ENCODE measurements around the gene CERT1.

CERT1 gene

GRCh38 chr5:75342836-75343235 lies 168.6 kb downstream of the CERT1 start:
- no peak for TF ChIP-seq POLR2AphosphoS5 (IDR thresholded peaks at IDR 0.05; ENCODE audit: low read depth, low read length)

- TF ChIP-seq TAF1 (IDR thresholded peaks at IDR 0.05; ENCODE audit: borderline replicate concordance, insufficient read depth, low read length) (no peak), POLR2AphosphoS5 (IDR thresholded peaks at IDR 0.05; ENCODE audit: low read depth, low read length) (no peak), REST (IDR thresholded peaks at IDR 0.05; ENCODE audit: insufficient read depth in 1 of 2, low read depth in 2 of 2, low read length in 2 of 2) (no peak), SIN3A (IDR thresholded peaks at IDR 0.05; ENCODE audit: borderline replicate concordance, insufficient read depth, low read length) (no peak), FOXP2 (optimal IDR thresholded peaks at IDR 0.05; ENCODE audit: borderline replicate concordance, extremely low read depth, extremely low read length, insufficient read depth) (no peak)
Measured at GRCh38 chr5:75341934-75342333, 169.5 kb downstream of the CERT1 start.

GRCh38 chr5:75340714-75341478 lies 170.5 kb downstream of the CERT1 start:
- TF ChIP-seq POLR2AphosphoS5 (IDR thresholded peaks at IDR 0.05; ENCODE audit: low read depth, low read length): no peak
- no peak for TF ChIP-seq TAF1 (IDR thresholded peaks at IDR 0.05; ENCODE audit: borderline replicate concordance, insufficient read depth, low read length)
- TF ChIP-seq REST (IDR thresholded peaks at IDR 0.05; ENCODE audit: insufficient read depth in 1 of 2, low read depth in 2 of 2, low read length in 2 of 2): no peak
- TF ChIP-seq SIN3A (IDR thresholded peaks at IDR 0.05; ENCODE audit: borderline replicate concordance, insufficient read depth, low read length): no peak
- no peak for TF ChIP-seq FOXP2 (optimal IDR thresholded peaks at IDR 0.05; ENCODE audit: borderline replicate concordance, extremely low read depth, extremely low read length, insufficient read depth)

- TF ChIP-seq FOXP2 (optimal IDR thresholded peaks at IDR 0.05; ENCODE audit: borderline replicate concordance, extremely low read depth, extremely low read length, insufficient read depth): no peak
- no peak for TF ChIP-seq REST (IDR thresholded peaks at IDR 0.05; ENCODE audit: insufficient read depth in 1 of 2, low read depth in 2 of 2, low read length in 2 of 2)
- TF ChIP-seq SIN3A (IDR thresholded peaks at IDR 0.05; ENCODE audit: borderline replicate concordance, insufficient read depth, low read length): no peak
- no peak for TF ChIP-seq POLR2AphosphoS5 (IDR thresholded peaks at IDR 0.05; ENCODE audit: low read depth, low read length)
- no peak for TF ChIP-seq TAF1 (IDR thresholded peaks at IDR 0.05; ENCODE audit: borderline replicate concordance, insufficient read depth, low read length)
Measured at GRCh38 chr5:75338408-75338807, 173.0 kb downstream of the CERT1 start.

- TF ChIP-seq FOXP2 (optimal IDR thresholded peaks at IDR 0.05; ENCODE audit: borderline replicate concordance, extremely low read depth, extremely low read length, insufficient read depth): no peak
- no peak for TF ChIP-seq REST (IDR thresholded peaks at IDR 0.05; ENCODE audit: insufficient read depth in 1 of 2, low read depth in 2 of 2, low read length in 2 of 2)
- TF ChIP-seq SIN3A (IDR thresholded peaks at IDR 0.05; ENCODE audit: borderline replicate concordance, insufficient read depth, low read length): no peak
- TF ChIP-seq TAF1 (IDR thresholded peaks at IDR 0.05; ENCODE audit: borderline replicate concordance, insufficient read depth, low read length): no peak; the same call in 1 of the 2 replicates
- no peak for TF ChIP-seq POLR2AphosphoS5 (IDR thresholded peaks at IDR 0.05; ENCODE audit: low read depth, low read length)
Measured at GRCh38 chr5:75337366-75338021, 173.9 kb downstream of the CERT1 start.

Measured in PFSK-1 (cell line).